ENCODE measurements around the gene FKRP. TPM values are rescaled to one million over a fixed set of nuclear protein-coding genes. Genes with fewer than 3 reads are reported as not detected.

The FKRP gene
- total RNA-seq, 1 experiment from 2014 or later: 14.3 TPM

DNA sequence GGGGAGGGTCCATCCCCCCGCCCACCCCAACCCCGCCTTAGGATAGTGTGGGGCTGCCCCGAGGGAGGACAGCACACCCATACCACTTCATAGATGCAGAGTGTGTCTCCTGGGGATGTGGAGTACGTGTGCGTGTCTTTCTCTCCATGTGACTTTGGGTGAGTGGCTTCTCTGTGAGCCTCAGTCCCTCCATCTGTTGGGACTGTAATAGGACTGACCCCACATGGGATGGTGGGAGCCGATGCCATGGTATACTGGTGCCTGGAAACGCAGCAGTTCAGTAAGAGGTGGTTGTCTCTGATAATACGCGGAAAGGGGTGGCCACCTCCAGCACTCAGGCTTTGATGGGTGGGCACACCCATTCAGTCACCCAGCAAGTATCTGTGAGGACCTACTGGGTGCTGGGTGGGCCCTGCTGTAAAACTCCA, 28.1 kb upstream of the FKRP start:
- intact Hi-C loops (cut with micrococcal nuclease): loop anchor here (2.0 kb wide), 1 partner anchor 13 kb away; no protein-coding TSS in a partner anchor
- Histone ChIP-seq H3K4me1 (ENCODE audit: insufficient read depth, low read length) (no peaks in the 10 kb centered on the region; the same call in 1 of the 2 replicates), H3F3A (ENCODE audit: low read length, unreplicated experiment) (no peaks in the 10 kb centered on the region), H3K9me3 (ENCODE audit: low read length) (no peaks in the 10 kb centered on the region), H3K79me2 (ENCODE audit: low read length) (peaks cover 24% of the 10 kb centered on the region), H4K20me1 (ENCODE audit: low read length) (no peaks in the 10 kb centered on the region), H3K36me3 (ENCODE audit: low read depth, low read length) (peaks cover 7% of the 10 kb centered on the region; the same call in 1 of the 2 replicates), H3K4me3 (ENCODE audit: low read length) (peak overlapping the region; percentile 93; the same call in 1 of the 2 replicates), H3K9ac (ENCODE audit: low read length) (no peak overlapping the region), H3K27ac (ENCODE audit: low read length) (no peak overlapping the region), H2AFZ (ENCODE audit: low read length) (no peak overlapping the region), H3K9me2 (replicated peaks; ENCODE audit: low read length) (no peaks in the 10 kb centered on the region), H3K27me3 (ENCODE audit: low read length) (no peaks in the 10 kb centered on the region), H3K4me2 (ENCODE audit: low read length) (peak overlapping the region; percentile 98; the same call in 1 of the 2 replicates)
- ChIA-PET POLR2A (ENCODE audit: unreplicated experiment) (no interaction called here), CTCF (no interaction called here)
- ATAC-seq (no peak), DNase-seq (no peak)
- TF ChIP-seq EZH2 (IDR thresholded peaks at IDR 0.05; ENCODE audit: low read length, unreplicated experiment): no peak
- TF ChIP-seq EZH2phosphoT487 (IDR thresholded peaks at IDR 0.05; ENCODE audit: borderline replicate concordance, low read length): no peak
- TF ChIP-seq, protein P1, sequence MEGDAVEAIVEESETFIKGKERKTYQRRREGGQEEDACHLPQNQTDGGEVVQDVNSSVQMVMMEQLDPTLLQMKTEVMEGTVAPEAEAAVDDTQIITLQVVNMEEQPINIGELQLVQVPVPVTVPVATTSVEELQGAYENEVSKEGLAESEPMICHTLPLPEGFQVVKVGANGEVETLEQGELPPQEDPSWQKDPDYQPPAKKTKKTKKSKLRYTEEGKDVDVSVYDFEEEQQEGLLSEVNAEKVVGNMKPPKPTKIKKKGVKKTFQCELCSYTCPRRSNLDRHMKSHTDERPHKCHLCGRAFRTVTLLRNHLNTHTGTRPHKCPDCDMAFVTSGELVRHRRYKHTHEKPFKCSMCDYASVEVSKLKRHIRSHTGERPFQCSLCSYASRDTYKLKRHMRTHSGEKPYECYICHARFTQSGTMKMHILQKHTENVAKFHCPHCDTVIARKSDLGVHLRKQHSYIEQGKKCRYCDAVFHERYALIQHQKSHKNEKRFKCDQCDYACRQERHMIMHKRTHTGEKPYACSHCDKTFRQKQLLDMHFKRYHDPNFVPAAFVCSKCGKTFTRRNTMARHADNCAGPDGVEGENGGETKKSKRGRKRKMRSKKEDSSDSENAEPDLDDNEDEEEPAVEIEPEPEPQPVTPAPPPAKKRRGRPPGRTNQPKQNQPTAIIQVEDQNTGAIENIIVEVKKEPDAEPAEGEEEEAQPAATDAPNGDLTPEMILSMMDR (conservative IDR thresholded peaks at IDR 0.05; ENCODE audit: low read depth, low read length): no peak
- no TSS peak for BruUV-seq (replicated peaks)

DNA sequence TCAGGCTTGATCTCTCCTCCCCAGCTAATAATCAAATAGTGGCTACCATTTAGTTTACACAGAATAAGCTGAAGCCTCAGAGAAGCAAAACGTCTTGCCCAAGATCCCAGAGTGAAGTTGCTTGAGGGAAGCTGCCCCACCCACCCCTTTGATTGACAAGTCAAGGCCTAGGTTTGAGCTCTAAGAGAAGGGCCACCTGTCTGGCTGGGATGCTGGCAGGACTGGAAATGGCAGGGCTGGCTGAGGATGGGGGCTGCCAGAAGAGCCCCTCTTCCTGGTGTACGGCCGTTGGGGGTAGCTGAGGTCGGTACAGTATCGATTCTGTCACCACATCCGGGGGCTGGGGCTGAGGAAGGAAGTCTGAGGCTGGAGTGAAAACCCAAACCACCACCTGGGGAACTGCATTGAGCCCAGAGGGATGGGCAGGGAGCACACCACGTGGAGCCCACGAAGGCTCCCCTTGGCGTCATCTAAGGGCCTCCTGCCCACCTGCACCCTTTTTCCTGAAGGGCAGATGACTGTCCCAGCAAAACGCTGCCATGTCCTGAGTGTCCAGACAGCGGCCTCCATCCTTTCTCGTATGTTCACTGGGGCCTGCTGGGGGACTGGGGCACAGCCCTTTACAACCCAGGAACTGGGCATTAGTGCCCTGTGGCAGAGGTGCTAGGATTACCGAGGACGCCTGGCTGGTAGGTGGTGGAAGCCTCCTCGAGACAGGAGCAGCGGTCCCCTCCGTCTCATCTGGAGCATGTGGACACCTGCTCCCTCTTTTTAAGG, 27.5 kb upstream of the FKRP start:
- H3K4me2 ChIP-seq (ENCODE audit: low read length): no peak overlapping the region
- DNase-seq: no peak

DNA sequence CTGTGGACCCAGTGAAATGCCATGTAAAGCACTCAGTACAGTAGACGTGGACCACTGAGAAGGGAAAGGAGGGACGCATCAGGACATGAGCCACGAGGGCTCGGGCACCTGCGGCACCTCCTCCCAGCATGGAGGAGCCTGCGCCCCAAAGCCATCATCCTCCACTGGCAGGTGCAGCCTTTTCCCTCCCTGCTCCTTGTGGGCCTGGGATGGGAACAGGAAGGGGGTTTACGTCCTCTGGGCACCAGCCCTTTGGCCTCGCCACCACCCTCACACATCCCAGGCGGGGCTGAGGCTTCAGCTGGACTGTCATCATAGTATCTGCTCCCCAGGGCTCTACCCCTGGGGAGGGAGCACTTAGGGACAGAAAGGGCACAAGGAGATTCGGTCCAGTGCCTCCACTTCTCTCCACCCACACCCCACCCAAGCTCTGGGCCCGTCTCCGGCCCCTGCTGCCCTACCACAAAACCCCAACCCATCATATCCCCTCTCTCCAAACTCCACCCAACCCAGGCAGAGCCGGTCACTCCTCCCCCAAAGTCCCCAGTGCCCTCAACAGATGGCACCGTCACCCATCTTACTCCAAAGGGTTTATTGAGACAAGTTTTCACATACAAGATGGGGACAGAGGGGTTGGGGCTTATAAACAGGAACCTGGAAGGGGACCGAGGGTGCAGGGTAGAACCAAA, 26.8 kb upstream of the FKRP start:
- H3K9me3 ChIP-seq (ENCODE audit: low read length): no peaks in the 10 kb centered on the region
- ChIA-PET POLR2A (ENCODE audit: unreplicated experiment) (no interaction called here), CTCF (no interaction called here)
- BruUV-seq (replicated peaks): no TSS peak
- DNase-seq: no peak
- H3K27ac ChIP-seq (ENCODE audit: low read length): no peak overlapping the region
- no peak overlapping the region for H3K4me2 ChIP-seq (ENCODE audit: low read length)
- TF ChIP-seq EZH2phosphoT487 (IDR thresholded peaks at IDR 0.05; ENCODE audit: borderline replicate concordance, low read length): no peak
- TF ChIP-seq, protein P1 (conservative IDR thresholded peaks at IDR 0.05; ENCODE audit: low read depth, low read length): no peak
- no peak for TF ChIP-seq EZH2 (IDR thresholded peaks at IDR 0.05; ENCODE audit: low read length, unreplicated experiment)
- no peaks in the 10 kb centered on the region; the same call in 1 of the 2 replicates for H3K4me1 ChIP-seq (ENCODE audit: insufficient read depth, low read length)
- intact Hi-C loops (cut with micrococcal nuclease): no loop called here
- ATAC-seq: no peak
- peaks cover 10% of the 10 kb centered on the region; the same call in 1 of the 2 replicates for H3K36me3 ChIP-seq (ENCODE audit: low read depth, low read length)
- no peak overlapping the region for H3K4me3 ChIP-seq (ENCODE audit: low read length)
- peaks cover 24% of the 10 kb centered on the region for H3K79me2 ChIP-seq (ENCODE audit: low read length)
- H3F3A ChIP-seq (ENCODE audit: low read length, unreplicated experiment): no peaks in the 10 kb centered on the region
- no peaks in the 10 kb centered on the region for H3K27me3 ChIP-seq (ENCODE audit: low read length)
- H4K20me1 ChIP-seq (ENCODE audit: low read length): no peaks in the 10 kb centered on the region
- no peak overlapping the region for H2AFZ ChIP-seq (ENCODE audit: low read length)
- no peak overlapping the region for H3K9ac ChIP-seq (ENCODE audit: low read length)
- no peaks in the 10 kb centered on the region for H3K9me2 ChIP-seq (replicated peaks; ENCODE audit: low read length)

More for the DNA sequence above, 27.5 kb upstream of the FKRP start:
- no peak for TF ChIP-seq EZH2 (IDR thresholded peaks at IDR 0.05; ENCODE audit: low read length, unreplicated experiment)
- no peak for TF ChIP-seq EZH2phosphoT487 (IDR thresholded peaks at IDR 0.05; ENCODE audit: borderline replicate concordance, low read length)
- BruUV-seq (replicated peaks): no TSS peak
- H3K9me3 ChIP-seq (ENCODE audit: low read length): no peaks in the 10 kb centered on the region
- H3F3A ChIP-seq (ENCODE audit: low read length, unreplicated experiment): no peaks in the 10 kb centered on the region
- POLR2A ChIA-PET (ENCODE audit: unreplicated experiment): interaction anchor here (0.5 kb wide), 1 partner anchor 14 kb away, joined by 4 read pairs; no protein-coding TSS in a partner anchor
- no peak for ATAC-seq
- CTCF ChIA-PET: no interaction called here
- no peak overlapping the region for H3K27ac ChIP-seq (ENCODE audit: low read length)
- peaks cover 24% of the 10 kb centered on the region for H3K79me2 ChIP-seq (ENCODE audit: low read length)
- H3K36me3 ChIP-seq (ENCODE audit: low read depth, low read length): peaks cover 10% of the 10 kb centered on the region; the same call in 1 of the 2 replicates
- H3K9ac ChIP-seq (ENCODE audit: low read length): no peak overlapping the region
- no peaks in the 10 kb centered on the region; the same call in 1 of the 2 replicates for H3K4me1 ChIP-seq (ENCODE audit: insufficient read depth, low read length)
- H3K4me3 ChIP-seq (ENCODE audit: low read length): no peak overlapping the region
- no peak overlapping the region for H2AFZ ChIP-seq (ENCODE audit: low read length)
- no peaks in the 10 kb centered on the region for H4K20me1 ChIP-seq (ENCODE audit: low read length)
- H3K27me3 ChIP-seq (ENCODE audit: low read length): no peaks in the 10 kb centered on the region
- intact Hi-C loops (cut with micrococcal nuclease): no loop called here
- no peaks in the 10 kb centered on the region for H3K9me2 ChIP-seq (replicated peaks; ENCODE audit: low read length)

All from PC-3 (cell line).